ENCODE results near the gene CAPN11. TPM values are rescaled to one million over a fixed set of nuclear protein-coding genes. Genes with fewer than 3 reads are reported as not detected.

The CAPN11 gene
- total RNA-seq, 1 experiment from 2014 or later = not detected

DNA sequence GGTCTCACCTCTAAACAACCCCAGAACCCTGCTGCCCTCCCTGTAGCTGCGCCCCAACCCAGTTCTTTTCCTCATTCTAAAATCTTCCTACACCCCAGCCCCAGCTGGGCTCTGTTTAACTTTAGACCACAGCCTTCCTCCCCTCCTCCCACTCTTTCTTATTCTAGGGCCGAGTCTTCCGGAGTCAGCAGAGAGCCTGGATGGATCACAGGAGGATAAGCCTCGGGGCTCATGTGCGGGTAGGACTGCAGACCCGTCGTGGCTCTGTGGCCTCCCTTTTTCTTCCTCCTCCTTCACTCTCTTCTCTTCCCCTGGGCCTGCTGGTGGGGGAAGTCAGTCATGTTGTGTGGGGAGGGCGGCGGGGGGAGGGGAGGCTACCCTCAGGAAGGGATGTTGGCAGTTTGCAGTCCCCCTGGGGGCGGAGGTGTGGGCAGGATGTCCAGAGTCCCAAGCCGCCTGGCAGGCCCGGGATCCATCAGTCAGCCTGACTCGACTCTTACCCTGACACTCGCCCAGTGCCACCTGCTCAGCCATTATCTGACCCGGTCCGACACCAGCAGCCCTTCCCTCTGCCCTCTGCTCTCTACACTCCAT, 8.1 kb downstream of the CAPN11 start:
- no peak for TF ChIP-seq EZH2phosphoT487 (IDR thresholded peaks at IDR 0.05; ENCODE audit: borderline replicate concordance, low read length)
- TF ChIP-seq, protein P1, sequence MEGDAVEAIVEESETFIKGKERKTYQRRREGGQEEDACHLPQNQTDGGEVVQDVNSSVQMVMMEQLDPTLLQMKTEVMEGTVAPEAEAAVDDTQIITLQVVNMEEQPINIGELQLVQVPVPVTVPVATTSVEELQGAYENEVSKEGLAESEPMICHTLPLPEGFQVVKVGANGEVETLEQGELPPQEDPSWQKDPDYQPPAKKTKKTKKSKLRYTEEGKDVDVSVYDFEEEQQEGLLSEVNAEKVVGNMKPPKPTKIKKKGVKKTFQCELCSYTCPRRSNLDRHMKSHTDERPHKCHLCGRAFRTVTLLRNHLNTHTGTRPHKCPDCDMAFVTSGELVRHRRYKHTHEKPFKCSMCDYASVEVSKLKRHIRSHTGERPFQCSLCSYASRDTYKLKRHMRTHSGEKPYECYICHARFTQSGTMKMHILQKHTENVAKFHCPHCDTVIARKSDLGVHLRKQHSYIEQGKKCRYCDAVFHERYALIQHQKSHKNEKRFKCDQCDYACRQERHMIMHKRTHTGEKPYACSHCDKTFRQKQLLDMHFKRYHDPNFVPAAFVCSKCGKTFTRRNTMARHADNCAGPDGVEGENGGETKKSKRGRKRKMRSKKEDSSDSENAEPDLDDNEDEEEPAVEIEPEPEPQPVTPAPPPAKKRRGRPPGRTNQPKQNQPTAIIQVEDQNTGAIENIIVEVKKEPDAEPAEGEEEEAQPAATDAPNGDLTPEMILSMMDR (conservative IDR thresholded peaks at IDR 0.05; ENCODE audit: low read depth, low read length) = no peak
- TF ChIP-seq EZH2 (IDR thresholded peaks at IDR 0.05; ENCODE audit: low read length, unreplicated experiment) = no peak
- Histone ChIP-seq H3K27me3 (ENCODE audit: low read length) (no peaks in the 10 kb centered on the region), H3K4me3 (ENCODE audit: low read length) (no peak overlapping the region), H3K9me2 (replicated peaks; ENCODE audit: low read length) (no peaks in the 10 kb centered on the region), H3K9me3 (ENCODE audit: low read length) (no peaks in the 10 kb centered on the region), H3F3A (ENCODE audit: low read length, unreplicated experiment) (no peaks in the 10 kb centered on the region), H3K79me2 (ENCODE audit: low read length) (no peaks in the 10 kb centered on the region), H3K36me3 (ENCODE audit: low read depth, low read length) (no peaks in the 10 kb centered on the region), H3K4me2 (ENCODE audit: low read length) (no peak overlapping the region), H3K27ac (ENCODE audit: low read length) (no peak overlapping the region), H2AFZ (ENCODE audit: low read length) (no peak overlapping the region), H3K9ac (ENCODE audit: low read length) (no peak overlapping the region), H3K4me1 (ENCODE audit: insufficient read depth, low read length) (0 out of 2 replicates have a peak, but pooled peaks cover 3% of the 10 kb centered on the region), H4K20me1 (ENCODE audit: low read length) (no peaks in the 10 kb centered on the region)
- POLR2A ChIA-PET (ENCODE audit: unreplicated experiment) = no interaction called here
- intact Hi-C loops (cut with micrococcal nuclease) = no loop called here
- BruUV-seq (replicated peaks) = no TSS peak
- no peak for DNase-seq
- no peak for ATAC-seq
- CTCF ChIA-PET = no interaction called here

DNA sequence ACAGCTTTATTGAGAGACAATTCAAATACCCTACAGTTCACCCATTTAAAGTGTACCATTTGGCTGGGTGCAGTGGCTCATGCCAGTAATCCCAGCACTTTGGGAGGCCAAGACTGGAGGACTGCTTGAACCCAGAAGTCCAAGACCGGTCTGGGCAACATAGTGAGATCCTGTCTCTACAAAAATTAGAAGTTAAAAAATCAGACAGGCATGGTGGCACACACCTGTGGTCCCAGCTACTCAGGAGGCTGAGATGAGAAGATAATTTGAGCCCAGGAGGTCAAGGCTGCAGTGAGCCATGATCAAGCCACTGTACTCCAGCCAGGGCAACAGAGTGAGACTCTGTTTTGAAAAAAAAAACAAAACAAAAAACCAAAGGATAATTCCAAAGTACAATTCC, 8.9 kb downstream of the CAPN11 start:
- Histone ChIP-seq H3K27ac (ENCODE audit: low read length) (no peak overlapping the region), H3K9me3 (ENCODE audit: low read length) (no peaks in the 10 kb centered on the region), H3K4me3 (ENCODE audit: low read length) (no peak overlapping the region), H3K4me2 (ENCODE audit: low read length) (no peak overlapping the region), H2AFZ (ENCODE audit: low read length) (no peak overlapping the region), H3K4me1 (ENCODE audit: insufficient read depth, low read length) (no peaks in the 10 kb centered on the region), H3K9ac (ENCODE audit: low read length) (no peak overlapping the region), H3K9me2 (replicated peaks; ENCODE audit: low read length) (no peaks in the 10 kb centered on the region), H3F3A (ENCODE audit: low read length, unreplicated experiment) (no peaks in the 10 kb centered on the region), H3K36me3 (ENCODE audit: low read depth, low read length) (no peaks in the 10 kb centered on the region), H3K79me2 (ENCODE audit: low read length) (no peaks in the 10 kb centered on the region), H4K20me1 (ENCODE audit: low read length) (no peaks in the 10 kb centered on the region), H3K27me3 (ENCODE audit: low read length) (no peaks in the 10 kb centered on the region)
- no TSS peak for BruUV-seq (replicated peaks)
- no peak for ATAC-seq
- ChIA-PET POLR2A (ENCODE audit: unreplicated experiment) (no interaction called here), CTCF (no interaction called here)
- TF ChIP-seq EZH2 (IDR thresholded peaks at IDR 0.05; ENCODE audit: low read length, unreplicated experiment) = no peak
- TF ChIP-seq, protein P1 (conservative IDR thresholded peaks at IDR 0.05; ENCODE audit: low read depth, low read length) = no peak
- TF ChIP-seq EZH2phosphoT487 (IDR thresholded peaks at IDR 0.05; ENCODE audit: borderline replicate concordance, low read length) = no peak
- DNase-seq = no peak
- intact Hi-C loops (cut with micrococcal nuclease) = no loop called here

DNA sequence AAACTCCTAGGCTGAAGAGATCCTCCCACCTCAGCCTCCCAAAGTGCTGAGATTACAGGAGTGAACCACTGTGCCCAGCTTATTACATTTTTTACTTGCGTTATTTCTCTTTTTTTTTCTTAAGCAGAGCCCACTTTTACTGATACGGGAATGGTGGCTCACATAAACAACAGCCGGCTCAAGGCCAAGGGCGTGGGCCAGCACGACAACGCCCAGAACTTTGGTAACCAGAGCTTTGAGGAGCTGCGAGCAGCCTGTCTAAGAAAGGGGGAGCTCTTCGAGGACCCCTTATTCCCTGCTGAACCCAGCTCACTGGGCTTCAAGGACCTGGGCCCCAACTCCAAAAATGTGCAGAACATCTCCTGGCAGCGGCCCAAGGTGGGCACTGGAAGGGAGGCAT, 10.5 kb downstream of the CAPN11 start:
- H3K4me1 ChIP-seq (ENCODE audit: insufficient read depth, low read length) = no peaks in the 10 kb centered on the region
- no peaks in the 10 kb centered on the region for H3K36me3 ChIP-seq (ENCODE audit: low read depth, low read length)
- no peaks in the 10 kb centered on the region for H3K9me3 ChIP-seq (ENCODE audit: low read length)
- no peaks in the 10 kb centered on the region for H3F3A ChIP-seq (ENCODE audit: low read length, unreplicated experiment)
- no peaks in the 10 kb centered on the region for H3K27me3 ChIP-seq (ENCODE audit: low read length)
- H3K4me3 ChIP-seq (ENCODE audit: low read length) = no peak overlapping the region
- no peak overlapping the region for H3K27ac ChIP-seq (ENCODE audit: low read length)
- H3K9me2 ChIP-seq (replicated peaks; ENCODE audit: low read length) = no peaks in the 10 kb centered on the region
- H3K9ac ChIP-seq (ENCODE audit: low read length) = no peak overlapping the region
- no TSS peak for BruUV-seq (replicated peaks)
- no peak overlapping the region for H2AFZ ChIP-seq (ENCODE audit: low read length)
- no peak for ATAC-seq
- no peak overlapping the region for H3K4me2 ChIP-seq (ENCODE audit: low read length)
- H3K79me2 ChIP-seq (ENCODE audit: low read length) = no peaks in the 10 kb centered on the region
- no peak for DNase-seq
- ChIA-PET POLR2A (ENCODE audit: unreplicated experiment) (no interaction called here), CTCF (no interaction called here)
- TF ChIP-seq, protein P1 (conservative IDR thresholded peaks at IDR 0.05; ENCODE audit: low read depth, low read length) = no peak
- TF ChIP-seq EZH2 (IDR thresholded peaks at IDR 0.05; ENCODE audit: low read length, unreplicated experiment) (no peak), EZH2phosphoT487 (IDR thresholded peaks at IDR 0.05; ENCODE audit: borderline replicate concordance, low read length) (no peak)
- intact Hi-C loops (cut with micrococcal nuclease) = no loop called here
- H4K20me1 ChIP-seq (ENCODE audit: low read length) = no peaks in the 10 kb centered on the region
